T47D (cell line): ENCODE measurements around the gene SLIT3.
A peak's percentile ranks its signal among the peaks of the same experiment; 100 is the strongest.

Experiments
- DNase-seq, 2 experiments: peaks; one replicate each; pipeline versions ENCODE4 v3.0.0 to v3.0.0-alpha.2; 2011 to 2012; ENCODE audit warnings: low read depth in 1 of 2, low spot score in 1 of 2
- JUND ChIP-seq: IDR thresholded peaks from 2 replicates; pipeline ENCODE4 v1.6.1; 2012; ENCODE audit warnings: low read depth
- in situ Hi-C: cut with HindIII; loops from 2 replicates; pipeline ENCODE4 v1.10.0; 2016; ENCODE audit warnings: low sequenced_read_pairs, low pct_unique_long_range_greater_than_20kb

The SLIT3 gene

GRCh38 chr5:168796593-168797580 is 504.1 kb downstream of the SLIT3 start:
- no peak for TF ChIP-seq JUND
- in situ Hi-C loops, result no loop called here

GRCh38 chr5:168796000-168796399 is 504.9 kb downstream of the SLIT3 start:
- TF ChIP-seq JUND, result no peak
- no peak for DNase-seq
- in situ Hi-C loops, result no loop called here

More at GRCh38 chr5:168796593-168797580, 504.1 kb downstream of the SLIT3 start:
- no peak for DNase-seq

- DNase-seq, result no peak
- TF ChIP-seq JUND, result no peak
- in situ Hi-C loops, result no loop called here
Observed at GRCh38 chr5:168793841-168794837, 506.8 kb downstream of the SLIT3 start.

GRCh38 chr5:168792678-168793077 is 508.3 kb downstream of the SLIT3 start:
- no peak for TF ChIP-seq JUND
- in situ Hi-C loops, result no loop called here
- no peak for DNase-seq

GRCh38 chr5:168790671-168791250 is 510.2 kb downstream of the SLIT3 start:
- TF ChIP-seq JUND, result no peak
- in situ Hi-C loops, result no loop called here
- DNase-seq, result no peak

GRCh38 chr5:168790002-168790635 is 510.8 kb downstream of the SLIT3 start:
- no peak for TF ChIP-seq JUND
- in situ Hi-C loops, result no loop called here
- DNase-seq, result no peak

DNA sequence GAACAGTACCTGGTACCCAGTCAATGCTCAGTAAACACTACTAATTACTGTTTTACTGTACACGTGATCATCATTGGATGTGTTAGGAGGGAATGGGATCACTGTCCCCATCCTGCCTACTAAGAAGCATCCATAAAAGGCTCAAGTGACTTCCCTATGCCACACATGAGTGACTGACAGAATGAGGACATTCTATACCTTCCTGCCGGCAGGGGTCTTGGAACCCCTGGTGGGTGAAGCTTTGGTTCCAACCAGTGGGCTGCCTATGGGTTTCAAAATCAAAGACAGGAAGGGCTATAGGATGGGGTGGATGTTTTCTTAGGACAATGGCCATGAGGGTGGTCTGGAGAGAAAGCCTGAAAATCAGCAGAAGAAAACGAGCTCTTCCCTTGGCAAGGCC is 512.2 kb downstream of the SLIT3 start:
- in situ Hi-C loops, result no loop called here
- no peak for TF ChIP-seq JUND
- DNase-seq, result no peak

- in situ Hi-C loops, result no loop called here
- no peak for TF ChIP-seq JUND
- DNase-seq, result no peak
Observed at GRCh38 chr5:168788107-168788506, 512.8 kb downstream of the SLIT3 start.

DNA sequence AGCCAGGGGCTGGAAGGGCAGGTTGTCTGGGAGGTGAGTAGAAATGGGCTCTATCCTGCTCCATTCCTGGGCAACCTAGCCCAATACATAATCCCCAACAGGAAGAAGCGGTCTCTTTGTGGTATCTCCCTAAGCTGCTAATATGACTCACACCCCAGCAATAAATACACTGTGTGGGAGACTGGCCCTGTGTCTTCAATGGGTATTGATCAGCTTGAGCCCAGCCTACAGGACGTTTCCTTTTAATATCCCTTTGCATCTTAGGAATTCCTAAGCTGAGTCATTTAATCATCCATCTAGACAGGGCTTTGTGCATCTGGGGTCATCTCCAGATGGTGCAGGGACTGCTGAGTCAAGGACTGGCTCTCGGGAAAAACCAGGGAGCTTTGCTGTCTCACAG is 514.8 kb downstream of the SLIT3 start:
- DNase-seq, result no peak
- in situ Hi-C loops, result no loop called here
- no peak for TF ChIP-seq JUND

DNA sequence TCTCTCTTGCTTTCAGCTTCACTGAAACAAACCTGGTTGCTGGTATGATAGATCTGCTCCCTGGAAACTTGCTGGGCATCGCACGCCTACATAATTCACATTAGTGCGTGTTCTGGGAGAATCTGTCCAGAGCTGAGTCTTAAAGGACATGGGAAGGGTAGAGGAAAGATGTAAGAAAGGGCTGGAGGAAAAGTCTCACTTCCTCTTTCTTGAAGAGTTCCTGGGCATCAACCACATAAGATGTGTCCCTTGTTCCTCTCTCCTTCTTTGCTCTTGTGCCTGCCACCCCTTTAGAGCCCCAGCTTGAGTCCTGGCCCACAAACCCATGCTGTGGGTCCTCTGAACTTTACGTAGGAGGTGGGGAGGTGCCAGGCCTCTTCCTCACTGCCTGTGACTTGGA is 516.5 kb downstream of the SLIT3 start:
- in situ Hi-C loops, result no loop called here
- no peak for DNase-seq
- TF ChIP-seq JUND, result no peak

DNA sequence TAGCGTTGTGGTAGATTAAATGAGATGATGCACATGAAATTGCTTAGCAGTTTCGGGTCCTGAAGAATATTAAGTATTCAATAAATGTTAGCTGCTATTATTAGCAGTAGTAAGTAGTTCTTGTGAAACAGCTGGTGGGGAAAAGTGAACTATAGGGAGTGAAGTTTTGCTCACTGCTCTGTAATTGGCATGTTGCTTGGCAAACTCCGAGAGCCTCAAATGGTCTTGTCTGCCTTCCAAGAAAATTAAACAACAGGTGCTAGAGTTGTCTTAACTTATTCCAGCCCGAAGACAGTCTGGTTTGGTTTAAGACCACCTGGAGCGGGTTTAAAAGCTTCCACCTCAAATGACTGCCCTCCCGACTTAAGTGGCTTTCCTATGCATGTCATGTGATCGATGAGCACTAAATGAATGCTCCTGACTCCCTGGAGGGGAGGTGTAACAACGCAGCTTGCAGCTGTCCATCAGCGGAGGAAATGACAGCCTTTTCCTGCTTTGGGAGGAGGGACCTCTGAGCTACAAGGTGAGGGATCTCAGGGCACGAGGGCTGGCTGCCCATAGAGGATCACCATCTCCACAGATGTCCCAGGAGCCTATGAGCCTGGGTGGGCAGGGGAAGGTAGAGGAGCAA is 518.9 kb downstream of the SLIT3 start:
- DNase-seq, result peak in 1 of 2 experiments; percentile 24
- in situ Hi-C loops, result no loop called here
- no peak for TF ChIP-seq JUND

DNA sequence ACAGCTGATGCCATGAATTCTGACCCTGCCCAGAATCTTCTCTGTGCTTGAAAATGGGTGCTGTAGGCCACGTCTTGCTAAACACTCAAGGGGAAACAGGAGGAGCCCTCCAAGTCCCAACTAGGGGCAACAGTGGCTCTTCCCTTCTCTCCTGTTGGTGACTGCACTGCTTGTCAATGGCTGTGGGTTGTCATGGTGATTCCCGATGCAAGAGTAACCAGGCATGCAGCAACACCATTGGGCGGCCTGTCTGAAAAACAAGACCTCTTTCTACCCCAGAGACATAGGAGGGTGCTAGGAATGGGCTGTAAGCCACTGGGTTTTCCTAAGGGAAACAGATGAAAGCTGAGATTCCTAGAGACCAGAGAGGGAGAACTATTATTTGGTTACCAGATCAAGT is 520.1 kb downstream of the SLIT3 start:
- in situ Hi-C loops, result no loop called here
- no peak for TF ChIP-seq JUND
- no peak for DNase-seq
